Measurements from ENCODE around the gene KLHL3.

KLHL3 gene

GRCh38 chr5:137592317-137592716 lies 143.6 kb downstream of the KLHL3 start:
- TF ChIP-seq, protein P1, sequence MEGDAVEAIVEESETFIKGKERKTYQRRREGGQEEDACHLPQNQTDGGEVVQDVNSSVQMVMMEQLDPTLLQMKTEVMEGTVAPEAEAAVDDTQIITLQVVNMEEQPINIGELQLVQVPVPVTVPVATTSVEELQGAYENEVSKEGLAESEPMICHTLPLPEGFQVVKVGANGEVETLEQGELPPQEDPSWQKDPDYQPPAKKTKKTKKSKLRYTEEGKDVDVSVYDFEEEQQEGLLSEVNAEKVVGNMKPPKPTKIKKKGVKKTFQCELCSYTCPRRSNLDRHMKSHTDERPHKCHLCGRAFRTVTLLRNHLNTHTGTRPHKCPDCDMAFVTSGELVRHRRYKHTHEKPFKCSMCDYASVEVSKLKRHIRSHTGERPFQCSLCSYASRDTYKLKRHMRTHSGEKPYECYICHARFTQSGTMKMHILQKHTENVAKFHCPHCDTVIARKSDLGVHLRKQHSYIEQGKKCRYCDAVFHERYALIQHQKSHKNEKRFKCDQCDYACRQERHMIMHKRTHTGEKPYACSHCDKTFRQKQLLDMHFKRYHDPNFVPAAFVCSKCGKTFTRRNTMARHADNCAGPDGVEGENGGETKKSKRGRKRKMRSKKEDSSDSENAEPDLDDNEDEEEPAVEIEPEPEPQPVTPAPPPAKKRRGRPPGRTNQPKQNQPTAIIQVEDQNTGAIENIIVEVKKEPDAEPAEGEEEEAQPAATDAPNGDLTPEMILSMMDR (IDR thresholded peaks at IDR 0.05; ENCODE audit: low read depth, low read length): no peak
- H3K4me3 ChIP-seq (replicated peaks in 1 of 2; ENCODE audit: low read depth in 2 of 2, low read length in 2 of 2): no peak overlapping the region
- no peak for DNase-seq (ENCODE audit: low read depth in 2 of 2)

DNA sequence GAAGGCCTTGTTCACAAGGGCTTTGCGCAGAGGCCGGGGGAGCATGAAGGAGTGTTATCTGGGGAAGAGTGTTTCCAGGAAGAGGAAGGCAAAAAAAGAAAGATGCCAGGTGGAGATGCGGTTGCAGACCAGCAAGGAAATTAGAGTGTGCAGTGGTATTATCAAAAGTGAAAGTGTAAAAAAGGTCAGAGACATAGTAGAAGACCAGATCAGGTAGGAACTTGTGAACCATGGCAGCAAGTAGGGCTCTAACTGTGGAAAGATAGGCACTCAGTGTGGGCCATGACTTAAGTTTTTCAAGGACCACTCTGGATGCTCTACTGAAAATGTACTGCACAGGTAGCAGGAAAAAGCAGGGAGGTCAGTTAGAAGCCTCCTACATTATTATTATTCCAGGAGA lies 146.7 kb downstream of the KLHL3 start:
- H3K4me3 ChIP-seq (replicated peaks in 1 of 2; ENCODE audit: low read depth in 2 of 2, low read length in 2 of 2): no peak overlapping the region
- DNase-seq (ENCODE audit: low read depth in 2 of 2): no peak
- TF ChIP-seq, protein P1 (IDR thresholded peaks at IDR 0.05; ENCODE audit: low read depth, low read length): no peak

DNA sequence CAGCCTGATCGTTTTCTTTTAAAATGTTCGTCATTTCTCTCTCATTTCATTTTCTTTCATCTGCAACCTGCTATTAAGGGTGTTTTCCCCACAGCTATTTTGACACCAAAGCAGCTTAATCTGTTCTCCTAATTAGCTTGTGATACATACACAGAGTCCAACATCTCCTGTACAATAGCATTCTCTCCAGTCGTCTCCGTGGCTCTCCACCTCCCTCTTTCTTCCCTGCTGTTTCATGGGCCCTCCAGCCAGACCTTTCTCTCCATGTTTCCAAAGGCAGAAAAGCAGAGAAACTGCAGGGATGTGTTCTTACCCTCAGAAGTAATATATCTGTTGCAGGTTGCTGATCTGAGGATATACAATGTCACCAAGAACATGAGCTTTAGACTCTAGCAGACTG lies 148.0 kb downstream of the KLHL3 start:
- DNase-seq (ENCODE audit: low read depth in 2 of 2): no peak
- H3K4me3 ChIP-seq (replicated peaks in 1 of 2; ENCODE audit: low read depth in 2 of 2, low read length in 2 of 2): no peak overlapping the region
- TF ChIP-seq, protein P1 (IDR thresholded peaks at IDR 0.05; ENCODE audit: low read depth, low read length): no peak

- TF ChIP-seq, protein P1 (IDR thresholded peaks at IDR 0.05; ENCODE audit: low read depth, low read length): no peak
- DNase-seq (ENCODE audit: low read depth in 2 of 2): no peak
- H3K4me3 ChIP-seq (replicated peaks in 1 of 2; ENCODE audit: low read depth in 2 of 2, low read length in 2 of 2): no peak overlapping the region
Measured at GRCh38 chr5:137584262-137584661, 151.6 kb downstream of the KLHL3 start.

DNA sequence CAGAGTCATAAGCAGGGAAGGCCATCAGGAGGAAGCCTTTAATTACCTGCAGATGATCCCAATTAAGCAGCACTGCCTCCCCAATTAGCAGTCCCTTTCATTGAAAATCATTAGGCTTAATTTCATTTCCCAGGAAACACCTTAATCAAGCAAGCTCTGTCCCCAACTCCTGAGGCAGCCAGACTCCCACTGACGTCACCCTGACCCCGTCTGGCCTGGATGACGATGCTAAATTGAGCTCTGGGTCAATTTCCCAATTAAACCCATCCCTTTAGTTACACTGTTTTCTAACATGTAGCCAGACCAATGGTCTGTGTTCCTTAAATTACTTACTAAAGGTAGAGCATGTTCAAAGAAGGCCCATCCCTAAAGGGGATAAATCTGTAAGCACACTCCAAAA lies 152.8 kb downstream of the KLHL3 start:
- TF ChIP-seq, protein P1 (IDR thresholded peaks at IDR 0.05; ENCODE audit: low read depth, low read length): no peak
- H3K4me3 ChIP-seq (replicated peaks in 1 of 2; ENCODE audit: low read depth in 2 of 2, low read length in 2 of 2): no peak overlapping the region
- DNase-seq (ENCODE audit: low read depth in 2 of 2): no peak

DNA sequence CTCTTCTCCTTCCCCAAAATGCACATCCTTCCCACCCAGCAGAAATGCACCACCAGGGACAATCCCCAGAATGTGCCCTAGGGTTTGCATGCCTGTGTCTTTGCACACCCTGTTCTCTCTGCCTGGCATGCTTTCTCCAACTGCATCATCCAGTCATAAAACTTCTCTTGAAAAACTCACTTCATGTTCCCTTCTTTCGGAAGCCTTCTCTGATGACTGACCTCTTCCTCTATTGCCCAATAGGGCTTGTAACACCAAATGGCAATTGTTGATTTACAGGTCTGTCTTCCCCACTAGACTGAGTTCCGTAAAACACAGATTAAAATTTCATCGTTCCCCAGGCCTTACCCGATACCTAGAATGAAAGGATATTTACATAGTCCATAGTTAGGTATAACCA lies 153.7 kb downstream of the KLHL3 start:
- TF ChIP-seq, protein P1 (IDR thresholded peaks at IDR 0.05; ENCODE audit: low read depth, low read length): no peak
- no peak for DNase-seq (ENCODE audit: low read depth in 2 of 2)
- H3K4me3 ChIP-seq (replicated peaks in 1 of 2; ENCODE audit: low read depth in 2 of 2, low read length in 2 of 2): no peak overlapping the region

DNA sequence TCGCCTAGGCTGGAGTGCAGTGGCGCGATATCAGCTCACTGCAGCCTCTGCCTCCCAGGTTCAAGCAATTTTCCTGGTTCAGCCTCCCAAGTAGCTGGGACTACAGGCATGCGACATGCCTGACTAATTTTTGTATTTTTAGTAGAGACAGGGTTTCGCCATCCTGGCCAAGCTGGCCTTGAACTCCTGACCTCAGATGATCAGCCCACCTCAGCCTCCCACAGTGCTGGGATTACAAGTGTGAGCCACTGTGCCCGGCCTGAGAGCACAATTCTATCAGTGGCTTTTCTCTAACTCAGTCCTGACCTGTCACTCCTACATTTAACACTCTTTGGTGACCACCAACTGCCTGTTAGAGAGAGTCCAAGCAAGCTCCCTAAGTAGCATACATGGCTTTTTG lies 154.1 kb downstream of the KLHL3 start:
- TF ChIP-seq, protein P1 (IDR thresholded peaks at IDR 0.05; ENCODE audit: low read depth, low read length): no peak
- no peak overlapping the region for H3K4me3 ChIP-seq (replicated peaks in 1 of 2; ENCODE audit: low read depth in 2 of 2, low read length in 2 of 2)
- no peak for DNase-seq (ENCODE audit: low read depth in 2 of 2)

Data from cardiac fibroblast (primary cell).